Measurements from ENCODE around the gene ASNSD1. TPM values are rescaled to one million over a fixed set of nuclear protein-coding genes. Genes with fewer than 3 reads are reported as not detected.

The ASNSD1 gene
- polyA plus RNA-seq, 1 of the 3 experiments (the other 2 are of a cell fraction), result 15.5 TPM

DNA sequence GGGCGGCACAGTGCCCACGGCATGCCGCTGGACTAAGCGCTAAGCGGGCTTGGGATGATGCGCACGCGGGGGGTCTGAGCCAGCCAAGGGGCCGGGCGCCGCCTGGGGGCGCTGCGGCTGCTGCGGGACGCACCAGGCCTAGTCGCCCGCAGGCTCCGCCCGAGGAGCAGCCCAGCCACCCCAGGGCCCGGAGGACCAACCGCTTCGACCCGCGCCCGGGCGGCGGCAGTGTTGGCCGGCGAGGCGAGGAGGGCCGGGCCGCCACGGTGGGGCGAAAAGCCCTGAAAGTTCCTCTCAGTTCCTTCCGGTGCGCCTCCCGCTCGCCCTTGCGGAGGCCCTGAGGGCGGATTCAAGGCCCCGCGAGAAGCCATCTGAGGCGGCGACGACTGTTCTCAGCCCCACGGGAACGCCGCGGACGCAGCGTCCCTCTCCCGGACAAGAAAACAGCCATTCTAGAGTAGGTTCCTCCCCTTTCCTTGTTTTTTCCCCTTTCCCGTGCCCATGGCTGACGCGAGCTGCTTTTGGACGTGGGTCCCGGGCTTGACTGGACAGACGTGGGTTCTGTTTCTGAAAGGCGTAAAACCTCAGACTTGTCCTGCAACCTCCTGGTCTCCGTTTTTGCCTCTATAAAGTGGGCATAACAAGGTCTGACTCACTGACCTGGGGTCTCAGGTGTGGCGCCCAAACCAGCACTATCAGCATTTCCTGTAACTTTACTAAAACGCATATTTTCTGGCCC, 13.3 kb downstream of the ASNSD1 start, which contains the start of gene ANKAR (continued):
- TF ChIP-seq, protein P1, sequence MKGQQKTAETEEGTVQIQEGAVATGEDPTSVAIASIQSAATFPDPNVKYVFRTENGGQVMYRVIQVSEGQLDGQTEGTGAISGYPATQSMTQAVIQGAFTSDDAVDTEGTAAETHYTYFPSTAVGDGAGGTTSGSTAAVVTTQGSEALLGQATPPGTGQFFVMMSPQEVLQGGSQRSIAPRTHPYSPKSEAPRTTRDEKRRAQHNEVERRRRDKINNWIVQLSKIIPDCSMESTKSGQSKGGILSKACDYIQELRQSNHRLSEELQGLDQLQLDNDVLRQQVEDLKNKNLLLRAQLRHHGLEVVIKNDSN (IDR thresholded peaks at IDR 0.05; ENCODE audit: borderline replicate concordance, low read depth), result no peak
- TF ChIP-seq, protein P2, sequence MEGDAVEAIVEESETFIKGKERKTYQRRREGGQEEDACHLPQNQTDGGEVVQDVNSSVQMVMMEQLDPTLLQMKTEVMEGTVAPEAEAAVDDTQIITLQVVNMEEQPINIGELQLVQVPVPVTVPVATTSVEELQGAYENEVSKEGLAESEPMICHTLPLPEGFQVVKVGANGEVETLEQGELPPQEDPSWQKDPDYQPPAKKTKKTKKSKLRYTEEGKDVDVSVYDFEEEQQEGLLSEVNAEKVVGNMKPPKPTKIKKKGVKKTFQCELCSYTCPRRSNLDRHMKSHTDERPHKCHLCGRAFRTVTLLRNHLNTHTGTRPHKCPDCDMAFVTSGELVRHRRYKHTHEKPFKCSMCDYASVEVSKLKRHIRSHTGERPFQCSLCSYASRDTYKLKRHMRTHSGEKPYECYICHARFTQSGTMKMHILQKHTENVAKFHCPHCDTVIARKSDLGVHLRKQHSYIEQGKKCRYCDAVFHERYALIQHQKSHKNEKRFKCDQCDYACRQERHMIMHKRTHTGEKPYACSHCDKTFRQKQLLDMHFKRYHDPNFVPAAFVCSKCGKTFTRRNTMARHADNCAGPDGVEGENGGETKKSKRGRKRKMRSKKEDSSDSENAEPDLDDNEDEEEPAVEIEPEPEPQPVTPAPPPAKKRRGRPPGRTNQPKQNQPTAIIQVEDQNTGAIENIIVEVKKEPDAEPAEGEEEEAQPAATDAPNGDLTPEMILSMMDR (IDR thresholded peaks at IDR 0.05), result peak; percentile 84
- TF ChIP-seq, protein P3, sequence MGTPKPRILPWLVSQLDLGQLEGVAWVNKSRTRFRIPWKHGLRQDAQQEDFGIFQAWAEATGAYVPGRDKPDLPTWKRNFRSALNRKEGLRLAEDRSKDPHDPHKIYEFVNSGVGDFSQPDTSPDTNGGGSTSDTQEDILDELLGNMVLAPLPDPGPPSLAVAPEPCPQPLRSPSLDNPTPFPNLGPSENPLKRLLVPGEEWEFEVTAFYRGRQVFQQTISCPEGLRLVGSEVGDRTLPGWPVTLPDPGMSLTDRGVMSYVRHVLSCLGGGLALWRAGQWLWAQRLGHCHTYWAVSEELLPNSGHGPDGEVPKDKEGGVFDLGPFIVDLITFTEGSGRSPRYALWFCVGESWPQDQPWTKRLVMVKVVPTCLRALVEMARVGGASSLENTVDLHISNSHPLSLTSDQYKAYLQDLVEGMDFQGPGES (IDR thresholded peaks at IDR 0.05; ENCODE audit: low read depth, low read length), result no peak
- TF ChIP-seq, protein P4, sequence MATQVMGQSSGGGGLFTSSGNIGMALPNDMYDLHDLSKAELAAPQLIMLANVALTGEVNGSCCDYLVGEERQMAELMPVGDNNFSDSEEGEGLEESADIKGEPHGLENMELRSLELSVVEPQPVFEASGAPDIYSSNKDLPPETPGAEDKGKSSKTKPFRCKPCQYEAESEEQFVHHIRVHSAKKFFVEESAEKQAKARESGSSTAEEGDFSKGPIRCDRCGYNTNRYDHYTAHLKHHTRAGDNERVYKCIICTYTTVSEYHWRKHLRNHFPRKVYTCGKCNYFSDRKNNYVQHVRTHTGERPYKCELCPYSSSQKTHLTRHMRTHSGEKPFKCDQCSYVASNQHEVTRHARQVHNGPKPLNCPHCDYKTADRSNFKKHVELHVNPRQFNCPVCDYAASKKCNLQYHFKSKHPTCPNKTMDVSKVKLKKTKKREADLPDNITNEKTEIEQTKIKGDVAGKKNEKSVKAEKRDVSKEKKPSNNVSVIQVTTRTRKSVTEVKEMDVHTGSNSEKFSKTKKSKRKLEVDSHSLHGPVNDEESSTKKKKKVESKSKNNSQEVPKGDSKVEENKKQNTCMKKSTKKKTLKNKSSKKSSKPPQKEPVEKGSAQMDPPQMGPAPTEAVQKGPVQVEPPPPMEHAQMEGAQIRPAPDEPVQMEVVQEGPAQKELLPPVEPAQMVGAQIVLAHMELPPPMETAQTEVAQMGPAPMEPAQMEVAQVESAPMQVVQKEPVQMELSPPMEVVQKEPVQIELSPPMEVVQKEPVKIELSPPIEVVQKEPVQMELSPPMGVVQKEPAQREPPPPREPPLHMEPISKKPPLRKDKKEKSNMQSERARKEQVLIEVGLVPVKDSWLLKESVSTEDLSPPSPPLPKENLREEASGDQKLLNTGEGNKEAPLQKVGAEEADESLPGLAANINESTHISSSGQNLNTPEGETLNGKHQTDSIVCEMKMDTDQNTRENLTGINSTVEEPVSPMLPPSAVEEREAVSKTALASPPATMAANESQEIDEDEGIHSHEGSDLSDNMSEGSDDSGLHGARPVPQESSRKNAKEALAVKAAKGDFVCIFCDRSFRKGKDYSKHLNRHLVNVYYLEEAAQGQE (IDR thresholded peaks at IDR 0.05; ENCODE audit: low read depth, low read length), result 0 out of 2 replicates have a peak, but pooled peaks have one; percentile 9
- TF ChIP-seq TAF1 (IDR thresholded peaks at IDR 0.05; ENCODE audit: borderline replicate concordance, low read depth, low read length) (no peak; the same call in 1 of the 2 replicates), RCOR1 (IDR thresholded peaks at IDR 0.05; ENCODE audit: low read length) (no peak)
- TF ChIP-seq, protein P5, sequence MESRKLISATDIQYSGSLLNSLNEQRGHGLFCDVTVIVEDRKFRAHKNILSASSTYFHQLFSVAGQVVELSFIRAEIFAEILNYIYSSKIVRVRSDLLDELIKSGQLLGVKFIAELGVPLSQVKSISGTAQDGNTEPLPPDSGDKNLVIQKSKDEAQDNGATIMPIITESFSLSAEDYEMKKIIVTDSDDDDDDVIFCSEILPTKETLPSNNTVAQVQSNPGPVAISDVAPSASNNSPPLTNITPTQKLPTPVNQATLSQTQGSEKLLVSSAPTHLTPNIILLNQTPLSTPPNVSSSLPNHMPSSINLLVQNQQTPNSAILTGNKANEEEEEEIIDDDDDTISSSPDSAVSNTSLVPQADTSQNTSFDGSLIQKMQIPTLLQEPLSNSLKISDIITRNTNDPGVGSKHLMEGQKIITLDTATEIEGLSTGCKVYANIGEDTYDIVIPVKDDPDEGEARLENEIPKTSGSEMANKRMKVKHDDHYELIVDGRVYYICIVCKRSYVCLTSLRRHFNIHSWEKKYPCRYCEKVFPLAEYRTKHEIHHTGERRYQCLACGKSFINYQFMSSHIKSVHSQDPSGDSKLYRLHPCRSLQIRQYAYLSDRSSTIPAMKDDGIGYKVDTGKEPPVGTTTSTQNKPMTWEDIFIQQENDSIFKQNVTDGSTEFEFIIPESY (IDR thresholded peaks at IDR 0.05; ENCODE audit: borderline replicate concordance, low read depth), result peak; percentile 43; the same call in 1 of the 2 replicates
